GM19193 (cell line): Measurements from ENCODE around the gene MARCHF6.

Experiments used
- POLR2A ChIP-seq: IDR thresholded peaks from 4 replicates; pipeline ENCODE4 v1.6.1; 2011; ENCODE audit not compliant: insufficient read depth, insufficient read length; ENCODE audit errors: extremely low read depth

Gene MARCHF6

DNA sequence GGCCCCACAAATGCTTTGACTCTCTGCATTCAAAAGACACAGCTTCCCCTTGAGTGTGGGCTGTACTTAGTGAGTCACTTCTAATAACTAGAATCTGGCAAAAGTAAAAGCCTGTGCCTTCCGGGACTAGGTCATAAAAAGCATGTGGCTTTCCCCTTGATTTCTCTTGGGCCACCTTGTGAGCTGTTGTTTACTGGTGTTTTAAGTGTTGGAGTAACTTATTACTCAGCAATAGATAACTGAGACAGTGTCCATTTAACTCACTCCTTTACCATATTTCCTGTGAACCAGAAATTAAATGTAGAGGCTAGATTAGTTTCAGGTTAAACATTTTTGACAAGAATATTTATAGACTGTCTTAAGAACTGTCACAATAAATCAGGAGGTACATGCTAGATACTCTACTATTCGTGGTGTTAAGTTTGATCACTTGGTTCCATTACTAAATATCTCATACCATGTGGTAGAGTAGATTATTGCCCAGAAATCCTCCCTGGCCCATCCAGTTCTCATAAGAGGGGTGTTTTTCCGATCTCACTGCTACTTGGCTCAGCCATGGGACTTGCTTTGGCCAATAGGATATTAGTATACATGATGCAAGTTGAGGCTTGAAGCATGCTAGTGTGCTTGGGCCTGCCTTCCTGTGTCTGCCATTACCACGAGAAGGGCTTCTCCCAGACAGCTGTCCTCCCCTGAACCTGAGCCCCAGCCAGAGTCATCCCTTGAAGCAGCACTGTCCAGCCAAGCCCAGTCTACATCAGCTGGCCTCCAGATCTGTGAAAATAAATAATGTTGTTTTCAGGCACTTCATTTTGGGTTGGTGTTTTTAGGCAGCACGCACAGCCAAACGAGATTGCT lies 35.4 kb upstream of the MARCHF6 start:
- TF ChIP-seq POLR2A: no peak

DNA sequence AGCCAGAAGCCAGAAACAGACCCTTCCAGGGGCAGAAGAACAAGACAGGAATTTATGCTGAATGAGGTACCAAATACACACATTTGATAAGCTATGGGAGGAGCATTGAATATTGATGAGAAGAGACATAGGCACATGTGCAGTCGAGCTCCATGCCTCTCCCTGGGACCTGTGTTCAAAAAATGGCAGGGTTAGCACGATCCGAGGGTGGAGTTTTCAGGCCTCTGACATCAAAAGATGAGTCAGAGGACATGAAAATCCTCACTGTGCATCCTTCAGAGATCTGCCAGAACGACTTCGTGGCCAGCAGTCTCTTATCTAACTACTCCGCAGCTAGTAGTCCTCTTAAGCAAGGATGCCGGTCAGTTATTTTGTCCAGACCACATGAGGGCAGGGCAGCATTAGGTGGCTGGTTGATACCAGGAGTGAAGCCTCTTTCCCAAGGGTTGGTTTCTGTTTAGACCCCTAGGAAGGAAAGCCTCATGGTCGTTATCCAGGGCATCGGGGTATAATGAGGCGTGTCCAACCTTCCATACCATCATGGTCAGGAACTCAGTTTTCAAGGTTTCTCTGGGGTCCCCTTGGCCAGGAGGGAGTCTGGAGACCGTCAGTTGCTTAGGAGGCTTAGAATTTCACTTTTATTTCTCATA lies 34.2 kb upstream of the MARCHF6 start:
- no peak for TF ChIP-seq POLR2A

DNA sequence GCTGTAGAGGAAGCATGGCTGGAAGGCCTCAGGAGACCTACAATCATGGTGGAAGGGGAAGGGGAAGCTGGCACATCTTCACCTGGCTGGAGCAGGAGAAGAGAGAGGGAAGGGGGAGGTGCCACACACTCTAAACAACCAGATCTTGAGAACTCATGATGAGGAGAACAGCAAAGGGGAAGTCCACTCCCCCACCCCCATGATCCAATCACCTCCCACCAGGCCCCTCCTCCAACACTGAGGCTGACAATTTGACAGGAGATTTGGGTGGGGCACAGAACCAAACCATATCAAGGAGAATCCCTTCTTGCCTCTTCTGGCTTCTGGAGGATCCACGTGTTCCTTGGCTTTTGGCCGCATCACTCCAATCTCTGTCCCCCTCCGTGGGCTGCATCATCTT lies 32.7 kb upstream of the MARCHF6 start:
- no peak for TF ChIP-seq POLR2A

DNA sequence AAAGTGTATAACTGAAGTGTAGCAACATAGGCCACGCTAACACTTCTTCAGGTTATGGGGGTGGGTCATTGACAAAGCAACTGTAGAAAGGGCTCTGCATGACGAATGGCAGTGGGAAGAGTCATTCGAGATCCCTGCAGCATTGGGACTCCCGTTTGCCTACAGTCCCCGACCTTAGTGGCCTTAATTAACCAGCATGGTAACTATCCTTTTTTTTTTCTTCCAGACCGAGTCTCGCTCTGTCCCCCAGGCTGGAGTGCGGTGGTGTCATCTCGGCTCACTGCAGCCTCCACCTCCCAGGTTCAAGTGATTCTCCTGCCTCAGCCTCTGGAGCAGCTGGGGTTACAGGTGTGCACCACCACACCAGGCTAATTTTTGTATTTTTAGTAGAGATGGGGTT lies 31.6 kb upstream of the MARCHF6 start:
- no peak for TF ChIP-seq POLR2A

DNA sequence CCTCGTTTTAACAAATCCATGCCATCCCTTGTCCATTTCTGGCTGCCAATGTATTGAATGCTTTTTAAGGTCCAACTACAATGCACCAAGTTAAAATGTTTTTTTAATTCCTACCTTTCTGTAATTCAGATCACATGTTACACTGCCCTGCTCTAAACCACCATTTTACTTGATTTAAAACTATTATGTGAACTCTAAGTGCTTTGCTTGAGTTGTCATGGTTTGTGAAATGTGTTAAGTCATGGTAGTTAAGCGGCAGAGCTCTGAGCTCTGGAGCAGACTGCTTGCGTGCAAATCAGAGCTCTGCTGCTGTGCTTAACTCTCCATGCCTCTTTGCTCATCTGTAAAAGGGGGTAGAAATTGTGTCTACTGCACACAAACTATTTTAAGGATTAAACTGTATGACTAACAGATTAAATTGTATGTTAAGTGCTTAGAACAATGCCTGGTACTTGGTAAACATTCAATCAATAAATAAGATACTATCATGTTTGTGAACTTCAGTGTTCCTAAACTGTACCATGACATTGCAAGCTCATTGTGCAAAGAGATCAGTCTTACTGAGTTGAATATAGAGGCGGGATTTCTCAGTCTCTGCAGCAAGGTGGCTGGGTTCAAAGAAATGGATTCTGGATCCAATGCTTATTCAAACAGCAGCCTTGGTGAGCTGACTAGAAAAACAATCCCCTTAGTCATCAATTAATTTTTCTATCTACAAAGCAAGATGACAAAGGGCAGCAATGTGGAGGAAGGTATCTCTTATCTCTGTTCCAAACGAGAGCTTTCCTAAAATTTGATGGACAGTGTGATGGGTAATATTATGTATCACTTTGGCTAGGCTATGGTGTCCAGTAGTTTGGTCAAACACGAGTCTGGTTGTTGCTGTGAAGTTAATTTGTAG lies 29.7 kb upstream of the MARCHF6 start:
- TF ChIP-seq POLR2A: no peak

DNA sequence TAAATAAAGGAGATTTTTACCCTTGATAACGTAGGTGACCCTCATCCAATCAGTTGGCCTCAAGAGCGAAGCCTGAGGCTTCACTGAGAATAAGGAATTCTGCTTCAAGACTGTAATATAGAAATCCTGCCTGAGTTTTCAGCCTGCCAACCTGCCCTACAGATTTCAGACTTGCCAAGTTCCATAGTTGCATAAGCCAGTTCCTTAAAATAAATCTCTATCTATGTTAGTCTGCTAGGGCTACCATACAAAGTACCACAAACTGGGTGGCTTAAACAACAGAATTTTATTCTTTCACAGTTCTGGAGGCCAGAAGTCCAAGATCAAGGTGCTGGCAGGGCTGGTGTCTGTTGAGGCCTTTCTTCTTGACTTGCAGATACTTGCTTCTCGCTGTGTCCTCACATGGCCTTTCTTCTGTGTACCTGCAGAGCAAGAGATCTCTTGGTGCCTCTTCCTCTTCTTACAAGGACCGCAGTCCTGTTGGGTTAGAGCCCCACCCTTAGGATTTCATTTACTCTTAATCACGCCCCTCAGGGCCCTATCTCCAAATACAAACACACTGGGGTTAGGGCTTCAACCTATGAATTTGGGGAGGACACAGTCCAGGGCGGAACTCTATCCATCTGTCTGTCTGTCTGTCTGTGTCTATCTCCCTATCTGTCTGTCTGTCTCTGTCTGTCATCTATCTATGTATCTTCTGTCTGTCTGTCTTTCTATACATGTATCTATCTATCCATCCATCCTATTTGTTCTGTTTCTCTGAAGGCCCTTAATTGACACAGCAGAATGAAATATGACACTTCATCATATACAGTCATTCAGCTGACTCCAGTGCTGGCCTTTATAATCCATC lies 28.8 kb upstream of the MARCHF6 start:
- no peak for TF ChIP-seq POLR2A

DNA sequence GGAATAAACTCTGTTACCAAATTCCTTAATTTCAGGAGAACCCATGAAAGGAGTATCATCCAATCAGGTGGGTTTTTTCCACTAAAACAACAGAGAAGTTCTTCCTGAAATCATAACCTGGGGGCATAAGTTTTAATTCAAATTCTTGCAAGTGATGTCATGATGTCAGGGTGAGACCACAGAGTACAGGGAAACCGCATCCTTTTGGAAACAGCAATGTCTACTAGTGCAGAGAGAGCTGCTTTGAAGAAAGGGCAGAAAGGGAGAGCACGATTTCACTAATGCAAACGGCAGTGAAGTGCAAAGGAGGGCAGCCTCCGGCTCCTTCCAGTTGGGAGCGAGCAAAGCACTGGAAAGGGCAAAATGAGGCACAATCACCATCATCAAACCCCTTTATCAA lies 25.2 kb upstream of the MARCHF6 start:
- no peak for TF ChIP-seq POLR2A

DNA sequence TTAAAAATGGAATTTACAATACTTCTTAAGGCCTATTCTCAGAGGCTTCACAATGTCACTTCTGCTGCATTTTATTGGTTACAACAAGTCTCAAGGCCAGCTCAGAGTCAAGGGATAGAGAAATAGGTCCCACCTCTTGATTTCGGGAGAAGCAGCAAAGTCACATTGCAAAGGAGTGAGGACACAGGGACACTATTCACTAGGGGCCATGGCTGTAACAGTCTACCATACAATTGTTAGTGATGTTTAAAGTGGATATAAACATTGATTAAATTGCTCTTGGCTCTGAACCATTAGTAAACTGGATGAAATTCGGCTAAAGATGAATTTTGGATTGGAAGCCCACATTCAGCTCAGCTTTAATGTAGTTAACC lies 24.1 kb upstream of the MARCHF6 start:
- no peak for TF ChIP-seq POLR2A

DNA sequence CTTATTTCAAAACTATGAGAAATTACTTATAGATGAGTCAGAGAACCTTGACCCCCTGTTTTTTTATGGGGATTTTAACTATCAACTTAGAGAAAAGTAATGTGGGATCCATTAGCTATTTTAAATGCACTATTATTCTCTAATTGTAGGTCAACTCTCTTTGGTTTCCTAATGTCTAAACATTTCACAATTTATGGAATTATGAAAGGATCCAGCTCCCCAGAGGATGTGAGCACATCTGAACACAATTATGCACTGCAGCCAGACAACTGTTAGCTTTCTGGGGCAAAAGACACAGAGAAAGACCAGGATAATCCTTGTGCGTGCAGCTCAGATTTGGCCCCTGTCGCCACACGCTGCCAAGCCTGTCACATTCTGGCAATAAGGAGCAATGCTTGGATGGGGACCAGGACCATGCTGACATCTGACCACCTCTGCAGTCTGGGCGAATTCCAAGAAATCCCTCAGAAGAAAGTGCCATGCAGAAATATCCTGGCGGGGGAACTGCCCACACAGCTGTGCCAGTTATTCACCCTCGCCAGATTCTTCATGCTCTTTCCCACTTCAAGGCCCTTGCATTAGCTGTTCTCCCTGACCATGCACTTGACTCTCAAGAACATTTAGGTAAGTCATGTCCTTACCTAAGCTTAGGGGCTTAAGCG lies 23.5 kb upstream of the MARCHF6 start:
- no peak for TF ChIP-seq POLR2A

DNA sequence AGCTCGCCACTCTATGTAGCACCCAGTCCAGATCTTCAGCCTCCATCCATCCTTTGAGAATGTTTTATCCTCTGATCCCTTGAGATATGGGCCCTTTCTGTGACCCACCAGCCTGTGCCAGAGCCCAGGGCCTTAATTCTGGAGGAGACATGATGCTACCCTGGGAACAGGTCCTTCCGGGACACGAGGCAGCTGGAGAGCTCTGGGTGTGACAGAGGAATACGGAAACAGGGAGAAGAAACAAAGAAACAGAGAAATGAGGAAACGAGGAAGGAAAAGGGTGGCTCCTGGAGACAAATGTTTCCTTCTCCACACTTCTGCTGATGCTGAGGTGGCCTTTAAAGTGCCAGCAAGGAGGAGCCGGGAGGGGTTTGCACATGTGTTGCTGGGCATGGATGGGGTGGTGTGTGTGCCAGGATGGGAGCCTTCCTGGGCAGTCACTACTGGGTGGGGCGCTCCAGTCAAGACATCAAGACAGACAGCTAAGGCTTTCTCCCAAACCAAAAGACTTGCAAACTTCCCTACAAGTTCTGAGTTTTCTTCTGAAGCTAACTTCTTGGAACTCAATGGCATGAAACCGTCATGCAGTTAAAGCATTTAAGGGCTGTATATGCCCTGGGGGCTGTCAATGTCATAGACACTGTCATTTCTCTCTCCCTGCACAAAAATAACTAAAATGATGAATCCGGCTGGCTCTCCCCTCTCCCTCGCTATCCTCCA lies 22.8 kb upstream of the MARCHF6 start:
- TF ChIP-seq POLR2A: no peak

DNA sequence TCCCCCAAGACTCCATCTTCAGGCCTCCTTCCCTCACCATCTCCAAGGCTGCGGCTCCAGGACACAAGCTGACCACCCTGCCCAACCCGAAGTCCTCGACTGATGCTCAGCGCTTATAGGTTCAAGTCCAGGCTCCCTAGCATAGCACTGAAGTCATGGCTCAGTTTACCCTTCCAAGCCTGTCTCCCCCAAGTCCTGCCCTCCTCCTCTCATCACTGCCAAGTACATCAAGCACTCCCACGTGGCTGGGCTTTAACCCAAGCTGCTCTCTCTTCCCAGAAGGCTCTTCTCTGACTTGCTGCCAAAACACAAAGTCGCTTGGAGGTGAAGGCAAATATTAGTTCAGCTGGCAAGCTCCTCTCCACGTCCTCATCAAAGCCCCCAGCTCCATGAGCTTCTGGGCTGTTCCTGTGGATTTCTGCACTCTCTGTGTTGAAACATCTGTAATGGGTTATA lies 22.1 kb upstream of the MARCHF6 start:
- no peak for TF ChIP-seq POLR2A

DNA sequence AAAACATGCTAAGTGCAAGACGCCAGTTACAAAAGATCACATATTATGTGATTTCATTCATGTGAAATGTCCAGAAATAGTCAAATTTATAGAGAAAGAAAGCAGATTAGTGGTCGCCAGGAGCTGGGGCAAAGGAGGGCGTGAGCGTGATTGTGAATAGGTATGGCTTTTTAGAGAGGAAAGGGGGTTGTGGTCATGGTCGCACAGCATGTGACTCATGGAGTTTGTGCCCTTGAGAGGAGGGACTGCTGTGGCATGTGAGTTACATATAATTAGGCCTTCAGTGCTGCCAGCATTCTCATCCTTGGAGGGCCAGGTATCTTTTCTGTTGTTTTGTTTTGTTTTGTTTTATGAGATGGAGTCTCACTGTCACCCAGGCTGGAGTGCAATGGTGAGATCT lies 21.2 kb upstream of the MARCHF6 start:
- TF ChIP-seq POLR2A: no peak

DNA sequence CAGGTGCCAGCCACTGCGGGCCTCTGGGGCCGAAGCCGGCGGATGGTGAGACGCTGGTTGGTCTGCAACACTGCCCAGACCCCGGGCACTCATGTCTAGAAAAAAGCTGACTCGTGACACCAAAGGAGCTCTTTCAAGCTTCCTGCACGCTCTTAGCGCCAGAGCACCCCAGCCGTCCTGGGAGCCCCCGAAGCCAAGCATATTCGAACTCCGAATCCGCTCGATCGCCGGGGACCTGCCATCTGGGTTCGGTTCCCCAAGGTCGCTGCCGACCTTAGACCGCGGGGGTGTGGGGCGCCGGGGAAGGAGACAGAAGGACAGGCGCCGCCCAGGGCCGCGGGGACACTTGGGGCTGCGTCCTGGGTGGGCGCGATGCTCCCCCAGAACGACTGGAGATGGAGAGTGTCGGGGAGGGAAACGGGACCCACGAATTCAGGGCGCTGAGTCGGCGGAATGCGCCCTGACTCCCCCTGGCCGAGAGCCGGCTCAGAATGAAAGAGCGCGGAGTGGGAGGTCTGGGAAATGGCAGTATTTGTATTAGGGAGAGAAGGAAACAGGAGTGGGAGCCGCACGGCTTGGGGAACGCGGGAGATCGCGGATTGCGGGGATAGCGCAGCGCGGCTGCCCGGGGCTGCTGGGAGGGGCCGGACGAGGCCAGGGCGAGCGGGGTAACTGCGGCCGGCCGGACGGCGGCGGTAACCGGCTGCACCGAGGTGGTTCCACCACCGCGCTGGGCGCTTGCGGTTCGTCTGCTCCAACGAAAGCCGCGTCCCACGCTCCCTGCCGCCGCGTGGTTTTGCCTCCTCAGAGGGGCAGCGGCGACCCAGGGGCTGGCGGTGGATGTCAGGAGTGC lies 20.1 kb upstream of the MARCHF6 start:
- no peak for TF ChIP-seq POLR2A

DNA sequence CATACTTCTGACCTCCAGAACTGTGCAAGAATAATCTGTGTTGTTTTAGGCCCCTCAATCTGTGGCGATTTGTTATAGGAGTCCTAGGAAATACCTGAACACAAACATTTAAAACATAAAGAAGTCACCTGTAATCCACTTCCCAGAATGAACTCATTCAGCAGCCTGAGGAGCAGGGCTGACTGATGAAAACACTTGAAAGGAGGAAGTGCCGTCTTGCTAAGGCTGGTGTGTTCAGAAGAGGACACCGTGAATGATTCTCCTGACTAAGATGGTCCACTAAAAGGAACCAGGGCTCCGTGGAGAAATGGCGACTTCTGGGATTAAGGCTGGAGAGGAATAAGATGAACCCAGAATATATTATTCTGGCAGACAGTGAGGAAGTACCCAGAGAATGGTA lies 18.7 kb upstream of the MARCHF6 start:
- no peak for TF ChIP-seq POLR2A
